HL-60 (cell line): ENCODE measurements around the gene DHX30.

Experiments used
- DNase-seq, 2 experiments: peaks; one replicate each; pipeline ENCODE4 v3.0.0-alpha.2; 2010 to 2020; ENCODE audit warnings: low read depth in 1 of 2, low spot score in 1 of 2
- H3K27ac ChIP-seq: fragments of 250-450 bp; sonication (Bioruptor Pico); replicated peaks from 2 replicates; pipeline ENCODE4 v1.5.1; 2020; ENCODE audit warnings: mild to moderate bottlenecking, moderate library complexity
- H3K27me3 ChIP-seq: fragments of 250-450 bp; sonication (Bioruptor Pico); 2 replicates; pipeline ENCODE4 v1.5.1; 2021; ENCODE audit warnings: mild to moderate bottlenecking, moderate library complexity; ENCODE audit not compliant: insufficient read depth, poor library complexity, severe bottlenecking
- H3K4me3 ChIP-seq: replicated peaks from 2 replicates; pipeline ENCODE4 v1.5.1; 2011; ENCODE audit warnings: mild to moderate bottlenecking, control low read depth, low read length; ENCODE audit not compliant: insufficient read depth
- CTCF ChIP-seq: IDR thresholded peaks from one replicate; pipeline ENCODE4 v1.5.1; 2011; ENCODE audit warnings: low read length, control low read depth, inconsistent platforms; ENCODE audit not compliant: insufficient read depth
- GABPA ChIP-seq: IDR thresholded peaks from 2 replicates; pipeline ENCODE4 v1.6.1; 2012; ENCODE audit warnings: low read depth
- POLR2AphosphoS5 ChIP-seq: IDR thresholded peaks from 2 replicates; pipeline ENCODE4 v1.6.1; 2012; ENCODE audit warnings: low read depth
- REST ChIP-seq: IDR thresholded peaks from 2 replicates; pipeline ENCODE4 v1.6.1; 2012; ENCODE audit warnings: low read depth; ENCODE audit not compliant: insufficient replicate concordance
- SPI1 ChIP-seq: IDR thresholded peaks from 2 replicates; pipeline ENCODE4 v1.6.1; 2012; ENCODE audit warnings: low read depth, mild to moderate bottlenecking, borderline replicate concordance

The DHX30 gene

GRCh38 chr3:47877290-47877689 lies 74.4 kb downstream of the DHX30 start:
- TF ChIP-seq REST: no peak
- no peak for TF ChIP-seq SPI1
- TF ChIP-seq CTCF: no peak
- no peak for TF ChIP-seq GABPA
- TF ChIP-seq POLR2AphosphoS5: no peak
- Histone ChIP-seq H3K27ac (no peak overlapping the region), H3K4me3 (no peak overlapping the region), H3K27me3 (no peaks in the 10 kb centered on the region)
- DNase-seq: no peak

GRCh38 chr3:47877719-47878118 lies 74.8 kb downstream of the DHX30 start:
- Histone ChIP-seq H3K4me3 (no peak overlapping the region), H3K27me3 (no peaks in the 10 kb centered on the region), H3K27ac (no peak overlapping the region)
- TF ChIP-seq REST (no peak), POLR2AphosphoS5 (no peak), SPI1 (no peak), GABPA (no peak), CTCF (no peak)
- no peak for DNase-seq

- H3K4me3 ChIP-seq: no peak overlapping the region
- no peaks in the 10 kb centered on the region for H3K27me3 ChIP-seq
- no peak for DNase-seq
- TF ChIP-seq SPI1 (no peak), CTCF (no peak), GABPA (no peak), POLR2AphosphoS5 (no peak), REST (no peak)
- no peak overlapping the region for H3K27ac ChIP-seq
These were observed 79.4 kb downstream of the DHX30 start for GRCh38 chr3:47882338-47882737.
